Epithelial cell of proximal tubule (primary cell): ENCODE measurements around the gene ARPC1A. TPM values are rescaled to one million over a fixed set of nuclear protein-coding genes. Genes with fewer than 3 reads are reported as not detected.

Experiments
- DNase-seq: peaks from one replicate; pipeline ENCODE4 v3.0.0-alpha.2; 2011; ENCODE audit warnings: low read depth
- H3K4me3 ChIP-seq: 2 replicates; pipeline ENCODE4 v1.5.1; 2011; ENCODE audit warnings: low read depth, mild to moderate bottlenecking, low read length
- CTCF ChIP-seq: conservative IDR thresholded peaks from 2 replicates; pipeline ENCODE4 v1.5.1; 2012; ENCODE audit warnings: low read depth, mild to moderate bottlenecking, low read length
- total RNA-seq: library from RNA; depleted of rRNA; stranded (reverse); fragments of >200 nt; gene quantifications from 2 replicates; pipeline ENCODE4 v1.2.3, GENCODE V29; 2015

ARPC1A gene
- total RNA-seq, 1 donor from 2014 or later = 198 TPM

- TF ChIP-seq CTCF = no peak
- no peak for DNase-seq
- H3K4me3 ChIP-seq = no peak overlapping the region
Measured at GRCh38 chr7:99369767-99370391, 44.2 kb downstream of the ARPC1A start.

- DNase-seq = peak; percentile 20
- no peak for TF ChIP-seq CTCF
- no peak overlapping the region for H3K4me3 ChIP-seq
Measured at GRCh38 chr7:99371376-99371920, 45.8 kb downstream of the ARPC1A start.

DNA sequence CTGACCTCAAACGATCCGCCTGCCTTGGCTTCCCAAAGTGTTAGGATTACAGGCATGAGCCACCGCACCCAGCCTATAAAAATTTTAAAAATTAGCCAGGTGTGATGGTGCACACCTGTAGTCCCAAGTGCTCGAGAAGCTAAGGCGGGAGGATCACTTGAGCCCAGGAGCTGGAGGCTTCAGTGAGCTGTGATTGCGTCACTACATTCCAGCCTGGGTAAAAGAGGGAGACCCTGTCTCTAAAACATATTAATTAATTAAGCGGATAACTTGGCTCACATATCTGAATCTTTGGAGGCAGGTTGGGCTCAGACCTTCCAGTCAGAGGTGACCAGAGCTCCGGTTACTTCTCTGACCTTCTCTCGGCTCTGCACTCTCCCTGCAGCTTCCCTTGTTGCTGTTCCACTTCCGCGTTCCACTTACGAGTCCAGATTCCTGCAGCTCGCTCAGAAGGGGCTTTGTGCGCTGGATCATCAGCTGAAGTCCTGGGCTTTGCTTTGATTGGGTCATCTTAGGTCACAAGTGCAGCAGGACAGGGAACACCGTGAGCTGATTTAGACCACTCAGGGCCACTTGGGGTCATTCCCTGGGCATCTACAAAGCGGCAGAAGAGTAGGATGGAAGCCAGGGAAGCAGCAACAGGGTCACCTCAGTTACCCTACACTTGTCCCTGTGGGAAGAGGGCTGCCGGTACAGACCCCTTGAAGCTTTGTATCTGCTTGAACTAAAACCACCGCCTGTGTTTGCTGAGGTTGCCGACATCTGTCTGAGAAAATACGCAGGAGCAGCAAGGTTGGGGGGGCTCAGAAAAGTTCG lies 46.8 kb downstream of the ARPC1A start:
- H3K4me3 ChIP-seq = peak overlapping the region; percentile 38

GRCh38 chr7:99373091-99374066 lies 47.7 kb downstream of the ARPC1A start:
- H3K4me3 ChIP-seq = peak overlapping the region; percentile 84
- no peak for DNase-seq
- no peak for TF ChIP-seq CTCF

More for the DNA sequence above, 46.8 kb downstream of the ARPC1A start:
- TF ChIP-seq CTCF = no peak
- peak; percentile 85 for DNase-seq

DNA sequence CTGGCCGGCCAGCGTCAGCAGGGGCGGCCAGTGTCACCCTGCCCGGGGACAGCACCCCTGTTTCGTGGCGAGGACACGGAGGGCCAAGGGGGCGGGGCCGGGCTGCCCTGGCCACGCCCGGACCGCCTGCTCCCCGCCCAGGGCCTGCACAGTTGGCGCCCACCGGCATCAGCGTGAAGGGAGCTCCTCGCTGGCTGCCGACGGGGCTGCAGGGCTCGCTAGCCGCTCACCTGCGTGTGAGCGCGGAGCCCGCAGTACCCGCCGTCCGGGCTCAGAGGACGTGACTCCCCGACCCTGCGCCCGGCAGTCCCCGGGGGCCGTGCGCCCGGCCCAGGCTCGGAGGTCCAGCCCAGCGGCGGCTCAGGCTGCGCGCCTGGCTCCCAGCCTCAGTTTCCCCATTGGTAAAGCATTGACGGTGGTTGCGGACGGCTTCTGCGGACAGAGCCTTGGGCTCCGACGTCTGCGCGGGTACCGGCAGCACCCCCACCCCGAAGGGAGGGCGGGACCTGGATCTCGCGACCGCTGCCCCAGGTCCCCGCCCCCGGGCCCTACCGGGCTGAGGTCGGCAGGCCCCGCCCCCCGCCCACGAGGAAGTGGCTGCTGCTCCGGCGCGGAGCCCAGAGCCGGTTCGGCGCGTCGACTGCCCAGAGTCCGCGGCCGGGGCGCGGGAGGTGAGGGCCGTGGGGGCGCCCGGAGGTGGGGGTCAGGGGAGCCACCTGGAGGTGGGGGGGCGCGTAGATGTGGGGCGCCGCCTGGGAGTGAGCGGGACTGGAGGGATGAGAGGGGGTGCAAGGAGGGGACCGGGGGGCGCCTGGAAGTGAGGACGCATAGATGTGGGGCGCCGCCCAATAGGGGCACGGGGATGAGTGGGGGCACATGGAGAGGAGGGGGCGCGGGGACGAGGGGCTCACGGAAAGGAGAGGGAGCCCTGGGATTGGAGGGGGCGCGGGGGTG lies 48.7 kb downstream of the ARPC1A start, which contains the start of gene ARPC1B:
TSS of gene ARPC1B (plus strand) at position 620 of the 954 bp plus-strand sequence. CDS start 10,985 bp downstream, outside the sequence.
- no peak for DNase-seq
- TF ChIP-seq CTCF = no peak
- H3K4me3 ChIP-seq = peak within 1 kb of the TSS; percentile 84
